Measurements from ENCODE around the gene HSD17B14.

Gene HSD17B14

DNA sequence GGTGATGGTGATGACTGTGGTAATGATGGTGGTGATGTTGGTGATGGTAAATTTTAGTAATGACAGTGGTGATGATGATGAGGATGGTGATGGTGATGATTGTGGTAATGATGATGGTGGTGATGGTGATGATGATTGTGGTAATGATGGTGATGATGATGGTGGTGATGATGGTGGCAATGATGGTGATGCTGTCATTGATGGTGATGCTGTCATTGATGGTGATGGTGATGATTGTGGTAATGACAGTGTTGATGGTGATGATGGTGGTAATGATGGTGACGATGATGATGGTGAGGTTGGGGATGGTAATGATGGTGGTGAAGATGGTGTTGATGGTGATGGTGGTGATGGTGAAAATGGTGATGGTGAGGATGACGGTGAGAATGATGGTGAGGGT is 13.8 kb downstream of the HSD17B14 start:
- no peak for DNase-seq

DNA sequence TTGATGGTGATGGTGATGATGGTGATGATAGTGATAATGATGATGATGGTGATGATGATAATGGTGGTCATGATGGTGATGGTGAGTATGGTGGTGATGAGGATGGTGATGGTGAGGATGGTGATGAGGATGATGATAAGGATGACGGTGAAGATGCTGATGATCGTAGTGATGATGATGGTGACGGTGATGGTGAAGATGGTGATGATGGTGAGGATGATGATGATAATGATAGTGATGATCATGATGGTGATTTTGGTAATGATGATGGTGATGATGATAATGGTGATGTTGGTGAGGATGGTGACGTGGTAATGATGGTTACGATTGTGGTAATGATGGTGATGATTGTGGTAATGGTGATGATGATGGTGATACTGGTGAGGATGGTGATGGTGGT is 14.7 kb downstream of the HSD17B14 start:
- no peak for DNase-seq

DNA sequence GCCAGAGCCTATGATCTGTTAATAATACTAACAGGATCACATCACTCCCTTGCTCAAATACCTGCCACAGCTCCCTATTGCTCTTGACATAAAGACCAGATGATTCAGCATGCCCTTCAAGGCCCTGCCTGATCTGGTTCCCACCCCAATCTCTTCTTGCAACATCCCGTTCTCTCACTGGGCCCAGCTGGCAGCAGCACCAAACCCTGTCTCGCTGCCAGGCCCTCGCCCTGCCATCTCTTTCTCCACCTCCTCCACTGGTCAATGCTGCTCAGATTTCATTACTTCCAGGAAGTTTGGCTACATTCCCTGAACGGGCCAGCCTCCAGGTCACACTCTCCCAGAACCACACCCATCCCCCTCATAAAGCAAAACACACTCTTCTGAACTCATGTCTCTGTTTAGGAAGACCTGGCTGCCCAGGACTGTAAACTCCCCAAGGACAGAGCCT is 16.9 kb downstream of the HSD17B14 start:
- DNase-seq = no peak

DNA sequence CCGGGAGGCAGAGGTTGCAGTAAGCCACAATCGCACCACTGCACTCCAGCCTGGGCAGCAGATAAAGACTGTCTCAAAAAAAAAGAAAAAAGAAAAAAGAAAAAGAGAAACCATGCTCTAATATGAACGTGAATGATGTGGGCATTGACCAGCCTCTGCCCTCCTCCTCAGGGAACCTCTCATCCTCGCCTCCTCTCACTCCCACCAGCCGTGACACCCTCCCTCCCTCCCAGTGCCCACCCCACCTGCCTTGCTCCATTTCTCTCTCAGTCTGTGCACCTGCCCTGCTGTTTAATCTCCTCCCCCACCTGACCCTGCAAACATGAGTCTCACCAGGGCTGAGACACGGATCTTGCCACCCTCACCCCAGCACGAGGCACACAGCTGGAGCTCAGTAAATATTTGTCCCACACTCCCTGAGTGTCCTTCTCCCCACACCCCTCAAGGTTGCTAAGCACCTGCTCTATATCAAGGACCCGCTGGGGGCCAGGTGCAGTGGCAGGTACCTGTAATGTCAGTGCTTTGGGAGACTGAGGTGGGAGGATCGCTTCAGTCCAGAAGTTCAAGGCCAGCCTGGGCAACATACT is 18.0 kb downstream of the HSD17B14 start:
- no peak for DNase-seq

DNA sequence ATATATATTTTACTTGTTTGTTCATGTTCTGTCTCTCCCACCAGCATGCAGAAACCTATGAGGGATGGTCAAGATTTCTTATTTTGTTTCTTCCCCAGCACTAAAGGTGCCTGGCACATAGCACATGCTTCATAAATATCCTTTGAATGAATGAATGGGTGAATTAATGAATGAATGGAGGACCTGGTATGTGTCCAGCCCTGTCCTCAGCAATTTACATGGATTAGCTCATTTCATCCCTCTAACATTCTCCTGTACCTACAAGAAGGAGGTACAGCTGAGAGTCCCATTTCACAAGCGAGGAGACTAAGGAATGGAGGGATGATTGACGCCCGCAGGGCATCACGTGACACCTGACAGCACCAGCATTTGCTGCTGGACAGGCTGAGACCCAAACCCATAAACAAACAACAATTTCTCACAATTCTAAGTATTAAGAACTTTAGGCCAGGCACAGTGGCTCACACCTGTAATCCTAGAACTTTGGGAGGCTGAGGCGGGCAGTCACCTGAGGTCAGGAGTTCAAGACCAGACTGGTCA is 18.6 kb downstream of the HSD17B14 start:
- no peak for DNase-seq

DNA sequence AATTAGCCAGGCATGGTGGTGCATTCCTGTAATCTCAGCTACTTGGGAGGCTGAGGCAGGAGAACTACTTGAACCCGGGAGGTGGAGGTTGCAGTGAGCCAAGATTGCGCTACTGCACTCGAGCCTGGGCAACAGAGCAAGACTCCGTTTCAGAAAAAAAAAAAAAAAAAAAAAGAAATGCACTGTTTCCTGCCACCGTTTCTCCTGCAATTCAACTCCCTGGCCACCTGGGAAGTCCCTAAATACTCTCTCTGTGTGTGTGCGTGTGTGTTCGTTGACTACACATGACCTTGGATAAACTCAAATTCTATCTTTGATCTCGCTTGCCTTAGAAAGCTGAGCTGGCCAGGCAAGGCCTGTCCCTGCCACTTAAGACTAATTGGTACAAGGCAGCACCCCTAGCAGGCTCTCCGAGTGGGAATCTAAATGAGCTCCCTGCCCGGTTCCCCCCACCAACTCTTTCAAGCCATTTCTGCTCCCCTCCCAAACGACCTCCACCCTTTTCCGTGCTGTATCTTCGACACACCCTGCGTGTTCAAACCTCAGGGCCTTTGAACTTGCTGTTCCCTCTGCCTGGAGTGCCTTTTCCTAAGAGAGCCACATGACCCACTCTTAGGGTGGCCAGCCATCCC is 20.3 kb downstream of the HSD17B14 start:
- peak; percentile 21 for DNase-seq

DNA sequence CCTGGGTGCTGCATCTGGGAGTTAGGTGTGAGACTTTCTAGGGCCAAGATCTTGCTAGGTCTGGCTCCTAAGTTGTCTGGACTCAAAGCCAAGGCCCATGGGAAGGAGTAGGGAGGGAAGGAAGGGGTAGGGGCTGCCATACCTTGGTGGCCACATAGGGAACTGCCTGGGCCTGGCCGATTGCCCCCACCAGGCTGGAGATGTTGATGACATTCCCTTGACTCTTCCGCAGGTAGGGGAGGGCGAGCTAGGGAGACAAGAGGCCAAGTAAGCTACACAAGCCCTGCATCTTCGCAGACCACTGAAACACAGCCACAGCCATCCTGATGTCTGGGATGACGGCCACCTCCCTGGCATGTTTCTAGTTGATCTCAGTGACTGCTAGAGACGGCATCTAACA is 21.4 kb downstream of the HSD17B14 start:
- no peak for DNase-seq

DNA sequence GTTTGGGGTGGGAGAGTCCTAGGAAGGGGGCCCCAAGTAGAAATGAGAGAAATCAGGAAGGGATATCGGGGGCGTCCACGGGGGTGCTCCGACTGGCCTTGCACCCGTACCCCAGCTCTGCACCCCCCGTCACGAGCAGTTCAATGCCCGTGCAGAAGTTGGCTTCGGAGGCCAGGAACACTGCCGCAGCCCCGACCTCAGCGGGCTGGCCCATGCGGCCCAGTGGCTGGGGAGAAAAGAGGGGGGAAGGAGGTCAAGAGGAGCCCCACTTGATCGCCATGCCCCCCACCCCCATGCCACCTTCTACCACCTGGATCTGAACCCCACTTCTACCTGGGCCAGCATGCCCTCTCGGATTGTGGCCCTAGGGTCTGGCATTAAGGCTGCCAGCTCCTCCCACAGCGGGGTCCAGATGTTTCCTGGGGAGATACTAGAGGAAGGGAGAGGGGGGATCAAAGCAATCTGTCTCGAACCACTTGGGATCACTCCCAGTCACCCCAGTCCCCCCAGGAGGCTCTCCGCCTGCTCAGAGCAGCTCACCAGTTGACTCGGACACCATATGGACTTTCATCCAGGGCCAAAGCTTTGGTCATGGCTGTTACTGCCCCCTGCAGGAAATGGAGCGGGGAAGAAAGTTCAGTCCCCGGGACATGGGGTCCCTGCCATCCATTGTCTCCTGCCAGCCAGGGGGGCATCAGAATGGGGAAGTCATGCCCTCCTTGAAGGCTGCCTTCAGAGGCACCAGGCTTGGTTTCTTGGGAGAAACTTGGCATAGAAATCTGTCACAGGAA is 23.0 kb downstream of the HSD17B14 start:
- no peak for DNase-seq

DNA sequence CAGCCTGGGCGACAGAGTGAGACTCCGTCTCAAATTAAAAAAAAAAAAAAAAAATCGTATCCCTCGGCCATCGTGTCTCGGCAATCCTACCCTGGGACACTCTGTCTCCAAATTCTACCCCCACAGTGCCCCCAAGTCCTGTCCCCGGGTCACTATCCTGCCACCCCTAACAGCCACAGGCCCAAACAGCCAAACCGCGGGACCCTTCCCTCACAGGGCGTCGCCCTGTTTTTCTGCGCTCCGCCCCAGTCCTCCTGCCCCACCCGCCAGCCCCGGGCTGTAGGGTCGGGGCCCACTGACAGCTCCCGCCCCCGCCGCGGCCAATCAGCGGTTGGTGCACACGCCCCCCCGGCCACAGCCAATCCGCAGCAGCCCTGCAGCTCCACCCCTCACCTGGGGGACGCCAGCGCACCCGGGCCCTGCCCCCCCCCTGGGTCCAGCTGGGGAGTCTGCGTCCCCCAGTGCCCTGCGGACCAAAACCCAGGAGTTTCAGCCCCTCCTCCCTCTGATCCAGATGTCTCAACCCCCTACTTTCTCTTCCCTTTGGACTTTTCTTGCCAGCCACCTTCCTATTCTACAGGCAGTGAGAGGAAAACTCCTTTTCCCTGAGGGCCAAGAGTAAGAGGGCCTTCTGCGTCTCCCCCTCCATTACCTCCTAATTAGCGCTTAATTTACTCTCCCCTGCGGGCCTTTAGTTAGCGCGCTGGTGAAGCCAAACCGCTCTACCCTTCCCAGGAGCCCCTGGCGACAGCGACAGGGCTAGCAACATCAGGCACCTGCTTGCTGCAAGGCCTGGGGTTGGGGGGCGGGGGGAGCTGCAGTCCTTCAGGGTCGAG is 24.0 kb downstream of the HSD17B14 start:
- DNase-seq = peak; percentile 78

DNA sequence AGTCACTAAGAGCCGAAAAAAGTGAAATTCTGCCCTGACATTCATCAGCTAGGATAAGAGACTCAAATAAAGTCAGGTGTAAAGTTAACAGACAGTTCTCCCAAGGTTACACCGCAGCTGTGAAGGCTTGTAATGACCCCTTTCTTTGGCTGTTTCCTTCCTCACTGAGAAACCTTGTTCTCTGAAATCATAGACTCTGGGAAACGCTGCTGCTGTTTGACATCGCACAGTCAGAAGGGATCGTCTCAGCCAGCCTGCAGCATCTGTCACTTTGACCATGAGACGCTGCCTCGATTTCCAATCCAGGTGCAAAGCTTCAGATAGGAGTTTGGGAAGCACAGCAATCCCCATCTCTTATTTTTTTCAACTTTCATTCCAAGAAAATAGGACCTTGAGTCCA is 26.1 kb downstream of the HSD17B14 start:
- DNase-seq = peak; percentile 19

DNA sequence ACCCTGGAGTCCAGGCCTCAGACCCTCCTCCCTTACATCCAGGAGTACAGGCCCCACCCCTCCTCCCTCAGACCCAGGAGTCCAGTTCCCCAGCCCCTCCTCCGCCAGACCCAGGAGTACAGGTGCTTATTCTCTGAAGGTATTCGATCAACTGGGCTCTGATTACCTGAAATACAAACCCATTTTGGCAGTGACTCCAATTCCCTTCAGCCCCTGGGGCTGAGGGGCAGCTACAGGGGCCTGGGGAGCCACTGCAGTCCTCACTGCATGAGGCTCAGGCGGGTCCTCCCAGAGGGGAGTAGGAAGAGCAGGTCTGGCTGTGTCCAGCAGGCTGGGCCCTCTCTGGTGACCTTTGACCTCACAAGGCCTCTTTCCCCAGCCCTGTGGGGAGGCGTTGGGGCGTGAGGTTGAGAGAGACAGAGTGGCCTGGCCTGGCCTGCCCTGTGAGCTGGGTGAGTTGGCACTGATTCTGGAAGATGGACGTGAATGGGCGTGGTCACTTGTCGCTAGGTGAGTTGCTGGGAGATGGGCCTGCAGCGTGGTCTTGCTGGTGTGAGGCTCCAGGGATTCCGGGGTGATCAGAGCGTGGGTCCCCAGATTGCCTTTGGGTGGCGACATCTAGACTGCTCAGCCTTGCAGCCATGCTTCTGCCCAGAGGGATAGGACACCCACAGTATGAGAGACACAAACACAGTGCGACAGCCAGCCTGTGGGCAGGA is 28.5 kb downstream of the HSD17B14 start:
- DNase-seq = no peak

DNA sequence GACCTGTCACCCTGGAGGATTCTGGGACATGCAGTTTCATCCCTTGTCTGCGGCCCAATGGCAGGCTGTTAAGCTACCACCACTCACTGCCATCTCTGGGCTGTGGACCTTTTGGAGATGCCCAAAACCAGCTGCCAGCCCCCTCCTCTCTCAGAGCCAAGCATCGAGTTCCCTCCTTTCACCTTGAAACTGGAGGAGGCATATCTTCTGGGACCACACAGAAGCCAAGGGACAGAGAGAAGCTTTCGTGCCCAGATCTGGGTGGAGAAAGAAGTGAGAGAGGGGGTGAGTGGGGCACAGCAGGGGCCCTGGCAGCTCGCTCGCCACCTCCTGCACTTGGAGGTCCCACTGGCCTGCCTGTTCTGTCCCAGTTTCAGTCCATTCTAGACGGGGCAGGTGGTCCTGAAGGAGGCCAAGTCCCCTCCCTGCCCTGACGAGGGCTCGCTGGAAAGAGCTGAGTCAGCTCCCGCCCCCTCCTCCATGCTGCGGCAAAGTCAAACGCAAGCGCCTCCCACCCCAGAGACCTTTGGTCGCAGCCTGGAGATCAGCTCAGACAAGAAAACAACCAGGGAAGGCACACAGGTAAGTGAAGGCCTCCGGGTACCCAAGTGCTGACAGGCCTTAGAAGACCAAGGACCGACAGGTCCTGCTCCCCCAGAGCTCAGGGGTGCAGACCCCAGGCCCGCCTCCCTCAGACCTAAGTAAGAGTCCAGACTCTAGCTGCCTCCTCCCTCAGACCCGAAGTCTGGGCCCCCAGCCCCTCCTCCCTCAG is 29.3 kb downstream of the HSD17B14 start:
- no peak for DNase-seq

DNA sequence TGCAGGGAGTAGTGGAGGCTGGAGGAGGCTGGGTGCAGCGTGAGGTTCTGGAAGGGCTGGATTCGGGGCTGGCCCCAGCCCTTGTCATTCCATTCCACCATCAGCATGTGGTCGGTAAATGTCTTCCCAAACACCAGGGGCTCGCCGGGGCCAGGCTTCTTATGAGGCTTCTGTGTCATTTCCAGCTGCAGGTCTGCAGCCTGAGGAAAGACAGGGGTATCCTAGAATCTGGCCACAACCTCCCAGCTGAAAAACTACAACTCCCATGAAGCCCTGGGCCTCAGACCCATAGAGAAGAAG is 29.8 kb downstream of the HSD17B14 start:
- peak; percentile 74 for DNase-seq

DNA sequence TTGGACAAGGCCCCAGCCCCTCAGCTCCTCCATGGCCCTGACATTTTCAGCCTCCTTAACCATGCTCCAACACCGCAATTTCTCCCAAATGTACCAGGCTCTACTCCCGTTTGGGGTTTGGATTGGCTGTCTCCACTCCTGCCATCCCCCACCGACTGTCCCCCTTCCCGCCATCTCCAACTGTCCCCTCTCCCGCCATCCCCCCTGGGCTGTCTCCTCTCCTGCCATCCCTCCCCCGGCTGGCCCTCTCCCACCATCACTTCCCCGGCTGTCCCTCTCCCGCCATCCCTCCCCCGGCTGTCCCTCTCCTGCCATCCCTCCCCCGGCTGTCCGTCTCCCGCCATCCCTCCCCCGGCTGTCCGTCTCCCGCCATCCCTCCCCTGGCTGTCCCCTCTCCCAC is 30.8 kb downstream of the HSD17B14 start:
- DNase-seq = no peak

DNA sequence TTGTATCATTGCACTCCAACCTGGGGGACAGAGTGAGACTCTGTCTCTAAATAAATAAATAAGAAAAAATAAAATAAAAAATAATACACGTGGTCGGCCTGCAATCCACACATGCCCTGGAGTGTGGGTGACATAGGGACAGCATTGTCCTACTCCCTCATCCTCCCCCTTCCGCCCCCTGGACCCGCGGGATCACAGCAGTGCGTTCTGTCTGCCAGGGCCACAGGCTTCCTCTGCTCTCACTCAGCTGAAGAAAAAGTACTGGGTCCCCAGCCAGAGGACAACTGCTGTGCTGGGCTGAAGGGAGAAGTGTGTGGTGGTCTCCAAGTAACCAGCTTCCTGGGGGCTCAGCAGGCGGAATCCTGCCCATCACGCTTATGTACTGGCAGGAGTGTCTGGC is 31.8 kb downstream of the HSD17B14 start:
- DNase-seq = no peak

DNA sequence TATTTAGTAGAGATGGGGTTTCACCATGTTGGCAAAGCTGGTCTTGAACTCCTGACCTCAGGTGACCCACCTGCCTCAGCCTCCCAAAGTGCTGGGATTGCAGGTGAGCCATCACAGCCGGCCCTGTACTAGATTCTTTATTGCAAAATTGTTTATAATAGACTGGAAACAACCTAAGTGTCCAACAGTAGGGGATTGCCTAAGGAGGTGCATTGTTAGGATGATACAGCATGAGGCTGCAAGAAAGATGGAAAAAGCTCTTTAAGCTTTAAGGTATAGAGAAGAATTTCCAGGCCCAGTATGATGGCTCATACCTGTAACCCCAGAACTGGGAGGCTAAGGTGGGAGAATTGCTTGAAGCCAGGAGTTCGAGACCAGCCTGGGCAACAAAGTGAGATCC is 33.7 kb downstream of the HSD17B14 start:
- DNase-seq = no peak

DNA sequence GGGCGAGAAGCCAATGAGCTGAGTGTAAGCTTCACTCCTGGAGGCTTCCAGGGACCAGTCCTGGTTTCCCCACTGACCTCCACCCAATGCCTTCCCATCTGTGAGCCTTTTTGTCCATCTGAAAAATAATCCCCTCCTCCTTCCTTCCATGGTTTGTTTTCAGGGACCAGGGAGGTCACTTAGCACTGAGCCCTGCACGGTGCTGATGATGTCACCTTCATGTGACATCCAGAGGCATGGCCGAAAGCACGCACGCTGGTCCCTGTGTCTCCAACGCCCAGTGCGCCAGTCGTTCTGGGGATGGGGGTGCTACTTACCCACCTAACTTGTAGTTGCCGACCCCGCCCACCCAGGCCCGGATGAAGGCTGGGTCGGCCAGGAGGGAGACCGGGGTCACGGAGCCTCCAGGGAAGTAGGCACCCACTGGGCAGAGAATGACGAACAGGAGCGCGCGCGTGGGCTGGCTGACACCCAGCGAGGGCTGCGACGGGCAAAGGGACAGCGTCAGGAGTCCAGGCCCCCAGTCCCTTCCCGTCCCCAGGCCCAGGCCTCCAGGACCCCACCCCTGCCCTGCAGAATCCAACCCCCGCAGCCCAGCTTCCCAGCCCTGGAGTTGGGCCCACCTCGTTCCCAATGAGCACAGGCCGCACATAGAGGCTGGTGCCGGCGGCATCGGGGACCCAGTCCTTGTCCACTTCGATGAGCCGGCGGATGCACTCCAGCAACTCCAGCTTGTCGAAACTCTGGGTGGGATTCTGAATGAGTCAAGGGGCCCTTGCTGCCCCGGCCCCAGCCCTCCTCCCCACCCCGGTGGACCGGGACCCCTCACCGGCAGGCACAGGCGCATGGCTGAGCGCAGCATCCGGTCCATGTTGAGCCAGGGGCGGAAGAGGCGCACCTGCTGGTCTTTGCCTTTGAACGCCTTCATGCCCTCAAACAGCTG is 36.7 kb downstream of the HSD17B14 start:
- DNase-seq = no peak

DNA sequence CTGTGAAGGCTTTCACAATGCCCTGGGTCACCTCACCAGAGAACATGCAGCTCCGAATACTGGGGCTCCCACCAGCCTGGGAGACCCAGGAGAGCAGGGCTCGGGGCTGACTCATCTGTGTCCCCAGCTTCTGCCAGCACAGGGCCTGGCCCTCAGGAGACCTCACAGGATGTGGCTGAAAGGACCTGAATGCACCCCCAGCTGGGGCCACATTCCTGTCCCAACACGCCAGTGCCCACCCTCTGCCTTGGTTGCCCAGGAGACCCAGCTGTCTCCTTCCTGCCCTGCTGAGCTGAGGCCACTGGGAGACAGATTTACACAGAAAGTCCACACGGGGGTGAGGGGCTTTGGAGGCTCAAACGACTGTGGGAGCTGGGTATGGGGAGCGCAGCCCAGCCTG is 37.4 kb downstream of the HSD17B14 start:
- no peak for DNase-seq

DNA sequence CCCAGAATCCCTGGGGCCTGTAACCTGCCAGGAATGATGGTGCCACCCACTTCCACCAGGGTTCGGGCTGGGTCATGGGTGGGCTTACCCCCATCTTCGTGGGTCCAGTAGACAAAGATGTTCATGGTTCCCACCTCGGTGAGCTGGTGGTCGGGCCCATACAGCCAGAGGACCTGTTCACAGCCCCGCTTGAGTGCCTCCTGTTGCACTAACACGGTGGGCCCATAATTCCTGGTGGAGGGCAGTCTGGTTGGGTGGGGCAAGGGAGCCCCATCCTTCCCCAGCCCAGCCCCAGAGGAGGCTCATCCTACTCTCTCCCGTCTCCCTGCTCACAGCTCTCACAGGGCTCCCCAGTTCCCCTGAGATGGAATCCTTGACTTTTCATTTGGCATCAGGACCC is 39.2 kb downstream of the HSD17B14 start:
- DNase-seq = no peak

DNA sequence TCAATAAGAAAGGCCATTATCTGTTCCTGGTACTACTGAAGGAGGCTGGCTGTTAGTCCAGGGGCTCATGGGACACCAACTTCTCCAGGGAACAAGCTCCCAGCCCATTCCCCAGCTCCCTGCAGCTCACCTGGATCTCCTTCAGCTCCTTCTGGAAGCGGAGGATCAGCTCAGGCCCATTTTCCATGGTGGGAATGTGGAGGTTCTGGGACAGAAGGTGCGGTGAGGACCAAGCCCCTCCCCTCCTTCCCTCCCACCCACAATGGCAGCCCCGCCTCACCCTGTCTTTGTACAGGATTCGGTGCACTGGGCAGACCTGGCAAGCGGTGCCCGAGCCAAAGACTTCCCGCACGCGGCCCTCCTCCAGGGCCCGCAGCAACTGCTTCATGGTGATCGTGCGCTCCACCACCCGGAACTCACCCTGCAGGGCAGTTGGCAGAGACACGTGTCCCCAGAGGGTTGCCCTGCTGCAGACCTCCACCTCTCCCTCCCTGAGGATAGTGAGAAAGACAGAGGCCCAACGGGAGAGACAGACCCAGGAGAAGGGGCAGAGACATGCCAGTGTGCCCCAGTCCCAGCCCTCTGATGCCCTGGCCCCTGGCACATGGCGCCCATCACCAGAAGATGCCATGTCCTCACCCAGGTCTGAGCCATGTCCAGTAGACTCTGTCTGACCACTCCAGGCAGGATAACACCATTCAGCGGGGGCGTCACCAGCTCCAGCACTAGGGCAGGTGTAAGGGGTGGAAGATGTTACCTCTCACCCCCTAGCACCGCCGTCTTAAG is 39.8 kb downstream of the HSD17B14 start:
- DNase-seq = no peak
